ENCODE measurements around the gene FNBP1.
"Not testable (repeated sequence)": the region's sequence is repeated elsewhere in the genome, so short reads cannot be mapped to it uniquely, and the experiment has no call there.

The FNBP1 gene

DNA sequence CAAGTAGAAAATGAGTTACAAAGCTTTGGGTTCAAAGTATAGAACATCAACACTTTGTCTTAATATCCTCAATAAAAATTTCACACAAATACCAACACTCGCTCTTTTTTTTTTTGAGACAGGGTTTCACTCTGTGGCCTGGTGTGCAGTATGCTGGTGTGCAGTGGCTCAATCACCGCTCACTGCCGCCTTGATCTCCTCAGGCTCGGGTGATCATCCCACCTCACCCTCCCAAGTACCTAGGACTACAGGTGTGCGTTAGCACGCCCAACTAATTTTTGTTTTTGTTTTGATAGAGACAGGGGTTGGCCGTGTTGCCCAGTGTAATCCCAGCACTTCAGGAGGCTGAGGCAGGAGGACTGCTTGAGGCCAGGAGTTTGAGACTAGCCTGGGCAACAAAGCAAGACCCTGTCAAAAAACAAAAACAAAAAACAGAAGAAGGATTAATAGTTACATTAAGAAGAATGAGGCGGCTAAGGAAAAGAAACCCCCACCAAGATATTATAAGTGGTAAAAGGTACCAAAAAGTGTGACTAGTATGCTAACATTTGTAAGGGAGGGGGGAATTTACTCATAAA is 20.3 kb downstream of the FNBP1 start:
- FAIRE-seq (no peak), DNase-seq (ENCODE audit: low spot score) (no peak)

DNA sequence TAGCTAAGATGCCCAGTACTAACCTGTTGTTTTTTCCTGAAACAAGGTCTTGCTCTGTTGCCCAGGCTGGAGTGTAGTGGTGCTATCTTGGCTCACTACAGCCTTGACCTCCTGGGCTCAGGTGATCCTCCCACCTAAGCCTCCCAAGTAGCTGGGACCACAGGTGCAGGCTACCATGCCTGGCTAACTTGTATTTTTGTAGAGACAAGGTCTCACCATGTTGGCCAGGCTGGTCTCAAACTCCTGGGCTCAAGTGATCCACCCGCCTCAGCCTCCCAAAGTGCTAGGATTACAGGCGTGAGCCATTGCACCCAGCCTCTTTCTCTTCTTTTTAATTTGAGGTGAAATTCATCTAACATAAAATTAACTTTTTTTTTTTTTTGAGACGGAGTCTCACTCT is 21.1 kb downstream of the FNBP1 start:
- not testable (repeated sequence) for DNase-seq (ENCODE audit: low spot score); FAIRE-seq

DNA sequence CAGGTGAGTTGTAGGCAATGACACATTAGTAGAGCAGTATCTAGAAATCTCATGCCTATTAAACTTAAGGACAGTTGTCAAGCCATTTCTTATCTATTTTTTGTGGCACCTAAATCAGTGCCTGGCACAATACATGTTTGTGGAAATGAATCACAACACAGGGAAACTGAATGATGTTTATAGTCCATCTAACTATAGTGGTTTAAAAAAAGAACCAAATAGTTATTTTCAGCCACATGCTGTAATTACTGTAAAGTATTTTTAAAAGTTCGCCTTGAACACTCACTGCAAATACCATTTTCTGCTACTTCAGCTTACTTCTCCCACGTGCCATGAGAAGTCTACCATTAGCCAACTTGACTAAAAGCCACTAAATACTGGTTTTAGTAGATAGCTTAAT is 21.9 kb downstream of the FNBP1 start:
- DNase-seq (ENCODE audit: low spot score) (no peak), FAIRE-seq (no peak)

DNA sequence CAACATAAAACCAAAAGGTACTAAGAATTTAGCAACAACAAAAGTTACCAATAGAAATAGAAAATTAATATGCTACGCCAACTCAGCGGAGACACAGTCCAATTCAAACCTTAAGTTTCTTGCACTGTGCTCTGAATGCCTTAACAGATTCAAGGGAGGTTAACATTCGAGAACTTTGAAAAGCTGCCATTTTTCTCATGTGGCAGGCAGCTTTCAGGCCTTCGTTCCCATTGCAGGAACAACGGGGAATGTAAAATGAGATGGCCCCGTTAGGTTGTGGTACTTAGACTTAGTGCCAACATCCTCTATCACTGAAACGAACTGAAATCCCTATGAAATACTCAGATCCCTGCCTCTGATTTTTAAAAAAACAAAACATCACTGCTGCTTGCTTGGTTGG is 22.4 kb downstream of the FNBP1 start:
- no peak for FAIRE-seq
- no peak for DNase-seq (ENCODE audit: low spot score)

DNA sequence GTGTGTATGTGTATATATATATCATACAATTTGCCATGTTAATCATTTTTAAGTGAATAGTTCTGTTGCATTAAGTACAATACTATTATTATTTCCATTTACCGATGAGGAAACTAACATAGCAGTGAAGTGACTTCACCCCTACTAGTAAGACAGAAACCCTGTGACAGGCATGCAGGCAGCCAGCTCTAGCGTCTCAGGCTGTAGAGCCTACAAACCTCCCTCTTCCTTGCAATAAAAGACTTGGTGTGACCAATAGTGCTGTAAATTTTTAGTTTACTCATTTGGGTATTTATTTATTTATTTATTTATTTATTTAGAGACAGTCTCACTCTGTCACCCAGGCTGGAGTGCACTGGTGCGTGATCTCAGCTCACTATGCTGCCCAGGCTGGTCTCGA is 24.7 kb downstream of the FNBP1 start:
- no peak for DNase-seq (ENCODE audit: low spot score)
- no peak for FAIRE-seq

DNA sequence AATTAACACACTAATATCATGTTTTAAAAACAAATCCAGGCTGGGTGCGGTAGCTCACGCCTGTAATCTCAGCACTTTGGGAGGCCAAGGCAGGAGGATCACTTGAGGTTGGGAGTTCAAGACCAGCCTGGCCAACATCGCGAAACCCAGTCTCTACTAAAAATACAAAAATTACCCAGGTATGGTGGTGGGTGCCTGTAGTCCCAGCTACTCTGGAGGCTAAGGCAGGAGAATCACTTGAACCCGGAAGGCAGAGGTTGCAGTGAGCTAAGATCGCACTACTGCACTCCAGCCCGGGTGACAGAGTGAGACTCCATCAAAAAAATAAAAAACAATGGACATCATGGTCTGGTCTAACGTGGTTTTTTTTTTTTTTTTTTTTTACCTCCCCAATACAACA is 25.5 kb downstream of the FNBP1 start:
- not testable (repeated sequence) for FAIRE-seq; DNase-seq (ENCODE audit: low spot score)

DNA sequence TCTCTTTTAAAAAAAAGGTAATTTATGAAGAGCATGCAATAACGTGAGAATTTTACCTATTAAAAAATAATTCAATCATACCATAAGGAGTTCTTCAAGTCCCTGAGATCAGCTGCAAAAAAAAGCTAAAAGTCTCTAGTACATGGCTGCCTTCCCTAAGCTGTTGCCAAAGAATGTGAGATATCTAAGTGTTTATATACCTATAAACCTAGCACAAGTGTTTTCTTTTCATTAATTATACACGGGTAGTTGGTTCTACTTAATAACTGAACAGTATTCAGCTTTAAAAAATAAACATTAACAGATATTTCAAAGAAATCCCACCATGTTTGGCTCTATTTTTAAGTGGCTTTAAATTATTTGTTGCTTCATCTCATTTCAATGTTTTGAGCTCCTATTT is 25.9 kb downstream of the FNBP1 start:
- no peak for FAIRE-seq
- no peak for DNase-seq (ENCODE audit: low spot score)

DNA sequence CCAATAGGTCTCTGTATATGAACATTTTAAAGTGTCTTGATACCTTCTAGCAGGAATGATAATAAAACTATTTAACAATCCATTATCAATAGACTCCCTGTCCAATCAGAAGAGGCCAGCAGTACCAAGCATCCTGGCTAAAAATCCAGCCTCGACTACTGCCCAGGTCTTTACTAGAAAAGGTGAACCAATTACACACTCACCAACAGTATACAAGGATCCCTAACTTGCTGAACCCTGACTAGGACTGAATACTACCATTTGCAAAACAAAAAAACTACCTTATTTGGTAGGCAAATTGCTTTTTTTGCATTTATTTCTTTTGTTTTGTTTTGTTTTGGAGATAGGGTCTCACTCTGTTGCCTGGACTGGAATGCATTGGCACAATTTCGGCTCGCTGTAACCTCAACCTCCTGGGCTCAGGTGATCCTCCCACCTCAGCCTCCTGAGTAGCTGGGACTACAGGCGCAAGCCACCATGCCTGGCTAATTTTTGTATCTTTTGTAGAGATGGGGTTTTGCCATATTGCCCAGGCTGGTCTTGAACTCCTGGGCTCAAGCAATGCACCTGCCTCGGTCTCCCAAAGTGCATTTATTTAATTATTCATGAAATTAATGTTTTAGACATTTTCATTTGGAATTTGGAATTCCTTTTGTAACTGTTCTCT is 27.5 kb downstream of the FNBP1 start:
- DNase-seq (ENCODE audit: low spot score) (no peak), FAIRE-seq (no peak)

DNA sequence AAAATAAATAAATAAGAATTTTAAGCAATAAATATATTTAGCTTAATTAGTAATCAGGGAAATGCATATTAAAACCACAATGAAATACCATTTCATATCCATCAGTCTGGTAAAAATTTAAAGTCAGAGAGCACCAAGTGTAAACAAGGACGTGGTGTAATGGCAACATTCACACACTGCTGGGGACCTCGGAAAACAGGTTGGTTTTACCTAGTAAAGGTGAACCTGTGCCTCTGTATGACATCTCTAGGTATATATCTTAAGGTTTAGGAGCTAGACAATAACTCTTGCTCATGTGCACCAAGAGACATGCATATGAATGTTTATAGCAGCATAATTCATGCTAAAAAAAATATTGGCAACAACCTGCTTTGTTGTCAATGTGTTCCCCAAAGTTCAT is 29.7 kb downstream of the FNBP1 start:
- no peak for DNase-seq (ENCODE audit: low spot score)
- no peak for FAIRE-seq

DNA sequence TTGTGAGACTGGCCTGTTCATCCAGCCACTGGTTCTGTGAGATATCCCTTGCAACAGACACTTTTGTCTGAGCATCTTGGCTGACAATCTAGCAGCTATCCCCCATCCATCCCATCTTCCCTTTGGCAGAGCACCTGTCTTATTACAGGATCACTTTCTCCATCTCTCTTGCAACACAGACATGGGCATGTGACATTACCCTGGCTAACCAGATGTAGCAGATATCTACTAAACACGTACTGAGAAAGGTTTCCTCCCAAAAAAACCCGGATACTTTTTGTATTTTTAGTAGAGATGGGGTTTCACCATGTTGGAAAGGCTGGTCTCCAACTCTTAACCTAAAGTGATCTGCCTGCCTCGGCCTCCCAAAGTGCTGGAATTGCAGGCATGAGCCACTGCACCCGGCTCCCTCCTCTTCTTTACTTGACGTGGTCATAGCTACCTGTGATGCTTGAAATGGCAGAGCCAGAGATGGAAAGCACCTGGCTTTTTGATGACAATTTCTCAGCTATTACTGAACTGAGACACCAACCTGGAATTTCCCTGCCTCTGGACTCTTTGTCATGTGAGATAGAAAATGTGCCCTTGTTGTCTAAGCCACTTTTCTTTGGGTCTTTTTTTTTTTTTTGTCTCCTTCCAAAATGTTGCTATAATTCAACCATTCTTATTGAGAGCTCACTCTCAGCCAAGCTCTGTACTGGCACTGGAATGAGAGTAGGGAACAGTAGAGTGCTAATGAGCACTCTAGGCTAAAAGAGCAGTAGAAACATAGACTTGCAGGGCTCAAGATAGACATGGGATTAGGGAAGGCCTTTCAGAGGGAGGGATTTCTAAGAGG is 32.6 kb downstream of the FNBP1 start:
- DNase-seq (ENCODE audit: low spot score), result no peak
- FAIRE-seq, result no peak

DNA sequence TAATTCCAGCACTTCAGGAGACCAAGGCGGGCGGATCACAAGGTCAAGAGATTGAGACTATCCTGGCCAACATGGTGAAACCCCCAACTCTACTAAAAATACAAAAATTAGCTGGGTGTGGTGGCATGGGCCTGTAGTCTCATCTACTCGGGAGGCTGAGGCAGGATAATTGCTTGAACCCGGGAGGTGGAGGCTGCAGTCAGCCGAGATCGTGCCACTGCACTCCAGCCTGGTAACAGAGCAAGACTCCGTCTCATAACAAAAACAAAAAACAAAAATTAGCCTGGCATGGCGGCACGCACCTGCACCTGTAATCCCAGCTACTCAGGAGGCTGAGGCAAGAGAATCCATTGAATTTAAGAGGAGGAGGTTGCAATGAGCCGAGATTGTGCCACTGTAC is 33.4 kb downstream of the FNBP1 start:
- not testable (repeated sequence) for DNase-seq (ENCODE audit: low spot score); FAIRE-seq

DNA sequence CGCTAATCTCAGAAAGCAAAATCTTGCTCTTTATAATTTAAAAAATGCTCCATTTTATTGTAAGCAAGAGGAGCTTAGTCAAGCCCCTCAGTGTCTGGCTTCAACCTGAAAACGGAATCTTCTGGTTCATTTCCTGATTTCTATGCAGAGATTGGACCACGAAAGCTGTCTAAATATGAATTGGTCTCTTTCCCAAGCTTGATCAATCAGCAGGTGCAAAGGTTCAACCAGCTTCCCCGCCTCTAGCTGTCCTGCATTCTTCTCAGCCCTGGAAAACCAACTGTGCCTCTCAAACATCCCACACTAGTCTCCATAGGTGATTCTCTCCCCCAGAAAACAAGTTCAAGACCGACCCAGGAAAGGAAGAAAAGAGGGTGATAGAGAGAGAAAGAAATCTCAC is 34.5 kb downstream of the FNBP1 start:
- no peak for DNase-seq (ENCODE audit: low spot score)
- no peak for FAIRE-seq

DNA sequence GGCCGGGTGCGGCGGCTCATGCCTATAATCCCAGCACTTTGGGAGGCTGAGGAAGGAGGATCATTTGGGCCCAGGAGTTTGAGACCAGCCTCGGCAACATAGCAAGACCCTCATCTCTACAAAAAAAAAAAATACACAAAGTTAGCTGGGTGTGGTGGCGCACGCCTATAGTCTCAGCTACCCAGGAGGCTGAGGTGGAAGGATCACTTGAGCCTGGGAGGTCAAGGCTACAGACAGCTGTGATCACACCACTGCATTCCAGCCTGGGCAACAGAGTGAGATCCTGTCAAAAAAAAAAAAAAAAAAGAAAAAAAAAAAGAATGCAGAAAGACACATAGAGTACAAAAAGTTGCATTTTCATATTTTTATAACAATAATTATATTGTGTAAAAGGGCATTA is 36.0 kb downstream of the FNBP1 start:
- FAIRE-seq; DNase-seq (ENCODE audit: low spot score): not testable (repeated sequence)

DNA sequence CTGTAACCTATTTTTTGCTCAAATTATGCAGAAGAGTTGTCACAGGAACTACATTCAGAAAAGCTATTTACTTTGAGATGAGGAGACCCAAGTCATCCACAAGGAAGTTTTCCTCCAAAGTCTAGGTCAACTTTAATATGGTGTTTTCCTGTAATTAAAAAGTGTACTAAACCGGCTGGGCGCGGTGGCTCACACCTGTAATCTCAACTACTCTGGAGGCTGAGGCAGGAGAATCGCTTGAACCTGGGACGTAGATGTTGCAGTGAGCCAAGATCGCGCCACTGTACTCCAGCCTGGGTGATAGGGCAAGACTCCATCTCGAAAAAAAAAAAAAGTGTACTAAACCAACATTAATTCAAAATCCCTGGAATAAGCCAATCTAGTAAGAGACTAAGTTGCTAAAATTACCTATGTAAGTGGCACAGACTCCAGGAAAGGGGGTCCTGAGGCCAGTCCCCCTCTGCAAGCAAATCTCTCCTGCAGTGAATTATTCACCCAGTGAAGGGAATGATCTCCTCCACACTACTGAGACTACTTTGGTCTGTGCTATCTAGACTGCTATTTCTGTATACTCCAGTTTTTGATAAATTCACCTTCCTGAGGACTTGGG is 38.9 kb downstream of the FNBP1 start:
- DNase-seq (ENCODE audit: low spot score) (no peak), FAIRE-seq (no peak)

DNA sequence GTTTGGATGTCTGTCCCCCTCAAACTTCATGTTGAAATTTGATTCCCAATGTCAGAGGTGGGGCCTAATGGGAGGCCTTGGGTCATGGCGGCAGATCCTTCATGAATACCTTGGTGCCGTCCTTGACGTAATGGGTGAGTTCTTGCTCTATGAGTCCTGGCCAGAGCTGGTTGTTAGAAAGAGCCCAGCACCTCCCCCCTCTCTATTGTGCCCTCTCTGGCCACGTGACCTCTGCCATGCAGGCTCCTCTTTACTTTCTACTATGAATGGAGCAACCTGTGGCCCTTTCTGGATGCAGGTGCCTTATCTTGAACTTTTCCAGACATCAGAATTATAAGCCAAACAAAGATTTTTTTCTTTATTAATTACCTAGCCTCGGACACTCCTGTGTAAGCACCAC is 40.7 kb downstream of the FNBP1 start:
- FAIRE-seq, result no peak
- DNase-seq (ENCODE audit: low spot score), result no peak

DNA sequence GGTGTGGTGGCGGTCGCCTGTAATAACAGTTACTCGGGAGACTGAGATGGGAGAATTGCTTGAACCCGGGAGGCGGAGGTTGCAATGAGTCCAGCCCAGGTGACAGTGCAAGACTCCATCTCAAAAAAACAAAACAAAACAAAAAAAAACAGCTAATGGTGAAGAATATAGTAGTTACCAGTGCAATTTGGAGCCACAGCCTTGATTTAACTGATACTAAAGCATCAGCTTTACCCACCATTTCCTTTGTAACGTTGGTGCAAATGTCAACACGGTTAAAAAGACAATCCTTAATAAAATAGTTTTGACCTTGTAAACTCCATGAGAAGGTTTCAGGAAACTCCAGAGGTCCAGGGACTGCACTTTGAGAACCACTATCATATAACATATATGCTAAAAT is 41.8 kb downstream of the FNBP1 start:
- DNase-seq (ENCODE audit: low spot score) (no peak), FAIRE-seq (no peak)

DNA sequence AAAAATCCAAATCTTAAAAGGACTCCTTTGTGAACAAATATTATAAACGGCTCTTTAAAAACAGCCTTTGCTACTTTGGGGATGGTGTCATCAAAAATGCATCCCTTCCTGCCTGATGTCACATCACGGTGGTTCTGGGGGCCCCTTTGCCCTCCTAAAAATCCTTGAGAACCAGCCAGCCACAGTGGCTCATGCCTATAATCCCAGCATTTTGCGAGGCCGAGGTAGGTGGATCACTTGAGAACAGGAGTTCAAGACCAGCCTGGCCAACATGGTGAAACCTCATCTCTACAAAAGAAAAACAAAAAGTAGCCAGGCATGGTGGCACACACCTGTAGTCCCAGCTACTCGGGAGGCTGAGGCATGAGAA is 43.9 kb downstream of the FNBP1 start:
- DNase-seq (ENCODE audit: low spot score) (no peak), FAIRE-seq (no peak)

DNA sequence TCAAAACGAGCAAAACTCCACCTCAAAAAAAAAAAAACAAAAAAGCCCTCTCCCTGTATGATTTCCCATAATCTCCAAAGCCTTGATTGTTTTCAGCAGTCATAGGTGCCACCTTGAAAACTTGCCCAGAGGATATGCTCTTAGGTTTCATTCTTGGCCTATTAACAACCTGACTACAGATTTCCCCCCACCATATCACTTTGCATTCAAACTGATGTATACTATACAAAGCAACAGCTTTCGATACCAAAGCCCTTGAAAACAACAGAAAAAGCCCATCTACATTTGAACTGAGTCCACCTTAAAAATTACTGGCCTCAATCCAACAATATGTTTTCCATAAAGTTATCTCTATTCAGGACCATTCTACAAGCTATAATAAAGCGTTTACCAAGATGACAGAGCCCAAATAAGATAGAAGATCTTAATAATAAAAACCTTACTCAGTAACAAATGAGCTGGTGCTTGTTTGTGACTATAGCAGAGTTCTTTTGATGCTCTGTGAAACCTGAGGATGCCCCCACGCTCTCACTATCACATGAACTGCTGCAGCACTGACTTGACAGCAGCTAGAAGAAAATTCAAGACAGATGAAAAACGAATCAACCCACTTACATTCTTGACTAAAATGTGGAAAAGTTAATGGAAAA is 44.4 kb downstream of the FNBP1 start:
- DNase-seq (ENCODE audit: low spot score), result no peak
- FAIRE-seq, result no peak

DNA sequence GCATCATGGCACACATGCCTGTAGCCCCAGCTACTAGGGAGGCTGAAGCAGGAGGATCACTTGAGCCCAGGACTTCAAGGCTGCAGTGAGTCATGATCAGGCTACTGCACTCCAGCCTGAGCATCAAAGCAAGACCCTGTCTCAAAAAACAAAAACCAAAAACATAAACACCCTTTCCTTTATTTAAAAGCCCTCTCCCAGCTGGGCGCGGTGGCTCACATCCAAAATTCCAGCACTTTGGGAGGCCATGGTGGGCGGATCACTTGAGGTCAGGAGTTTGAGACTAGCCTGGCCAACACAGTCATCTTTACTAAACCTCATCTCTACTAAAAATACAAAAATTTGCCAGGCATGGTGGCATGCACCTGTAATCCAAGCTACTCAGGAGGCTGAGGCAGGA is 45.3 kb downstream of the FNBP1 start:
- not testable (repeated sequence) for DNase-seq (ENCODE audit: low spot score); FAIRE-seq

DNA sequence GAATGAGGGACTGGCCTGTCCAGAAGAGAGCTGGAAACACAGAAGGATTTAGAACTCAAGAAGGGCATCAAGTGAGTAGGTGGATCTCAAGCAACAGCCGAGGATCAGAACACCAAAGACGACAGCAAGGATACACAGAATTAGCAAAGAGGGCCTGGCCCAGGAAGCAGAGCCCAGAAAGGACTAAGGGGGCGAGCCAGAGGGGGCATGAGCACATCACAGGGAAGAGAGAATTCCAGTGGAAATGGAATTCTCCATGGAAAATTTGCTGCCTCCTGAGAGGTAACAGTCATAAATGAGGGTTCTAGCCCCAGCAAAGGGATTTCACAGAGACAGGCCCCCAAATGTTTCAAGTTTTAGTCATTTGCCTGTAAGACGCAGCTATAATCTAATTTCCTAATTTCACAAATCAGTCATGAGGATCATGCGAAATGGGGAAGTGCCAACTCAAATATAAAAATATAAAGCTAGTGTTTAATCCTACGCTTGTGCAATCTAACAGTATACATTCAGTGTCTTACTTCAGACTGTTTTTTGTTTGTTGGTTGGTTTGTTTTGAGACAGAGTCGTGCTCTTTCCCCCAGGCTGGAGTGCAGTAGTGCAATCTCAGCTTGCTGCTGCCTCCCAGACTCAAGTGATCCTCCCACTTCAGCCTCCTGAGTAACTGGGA is 46.7 kb downstream of the FNBP1 start:
- no peak for FAIRE-seq
- no peak for DNase-seq (ENCODE audit: low spot score)

Data from RCC 7860 (cell line).